GM21825 (cell line): ENCODE data around the gene SYVN1.
"Not testable (repeated sequence)": the region's sequence is repeated elsewhere in the genome, so short reads cannot be mapped to it uniquely, and the experiment has no call there.

Experiments
- ATAC-seq: cut with Tn5 transposase; IDR thresholded peaks from one replicate; pipeline ENCODE4 v1.9.1; 2021; ENCODE audit warnings: mild to moderate bottlenecking, moderate library complexity; ENCODE audit not compliant: unreplicated experiment

Gene SYVN1

DNA sequence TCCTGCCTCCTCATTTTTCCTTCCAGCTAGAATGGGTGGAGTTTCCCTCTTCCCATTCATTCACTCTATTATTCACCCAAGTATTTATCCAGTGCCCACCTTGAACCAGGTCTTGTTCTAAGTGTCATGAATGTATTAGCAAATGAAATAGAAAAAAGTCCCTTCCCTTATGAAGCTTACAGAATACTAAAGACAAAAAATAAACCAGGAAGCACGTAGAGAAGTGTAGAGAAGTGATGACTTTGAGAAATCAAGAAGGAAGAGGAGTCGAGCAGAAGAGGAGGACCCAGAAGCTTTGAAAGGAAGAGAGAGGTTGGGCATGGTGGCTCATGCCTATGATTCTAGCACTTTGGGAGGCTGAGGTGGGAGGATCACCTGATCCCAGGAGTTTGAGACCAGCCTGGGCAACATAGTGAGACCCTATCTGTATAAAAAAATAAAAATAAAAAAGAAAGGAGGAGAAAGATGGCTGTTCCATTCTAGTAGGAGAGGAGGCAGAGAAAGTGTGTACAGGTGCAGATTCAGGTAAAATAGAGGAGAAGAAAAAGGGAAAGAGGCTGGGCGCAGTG is 17.1 kb upstream of the SYVN1 start:
- ATAC-seq, result no peak

DNA sequence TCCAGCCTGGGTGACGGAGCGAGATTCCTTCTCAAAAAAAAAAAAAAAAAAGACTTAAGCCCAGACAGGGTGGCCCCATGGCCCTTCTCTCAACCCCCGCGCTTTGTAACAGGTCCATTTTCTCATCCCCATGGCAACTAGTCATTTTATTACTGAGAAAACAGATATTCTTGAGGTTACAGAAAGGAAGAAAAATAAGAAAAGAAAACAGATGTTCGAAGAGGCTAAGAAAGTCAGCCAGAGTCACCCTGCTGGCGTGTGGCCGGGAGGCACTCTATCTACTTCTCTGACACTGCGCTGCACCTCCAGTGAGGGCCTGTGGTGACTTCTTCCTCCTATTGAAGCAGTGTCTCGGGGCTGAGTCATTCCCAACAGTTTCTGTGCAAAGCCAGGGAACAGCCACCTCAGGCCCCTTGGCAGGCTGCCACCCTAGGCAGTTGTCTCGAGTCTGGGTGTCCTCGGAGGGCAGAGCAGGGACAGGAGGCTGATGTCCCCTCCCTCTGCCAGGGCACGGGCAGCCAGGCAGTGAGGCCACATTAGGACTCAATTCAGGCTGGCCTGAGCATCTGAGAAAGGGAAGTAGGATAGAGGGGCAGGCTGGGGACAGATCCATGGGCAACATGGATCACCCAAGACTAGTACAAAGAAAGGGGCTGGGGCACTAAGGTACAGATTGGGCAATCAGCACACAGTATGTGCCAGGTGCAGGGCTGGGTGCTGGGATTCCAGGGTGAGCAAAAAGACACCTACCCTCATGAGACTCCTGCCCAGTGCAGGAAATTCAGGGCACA is 16.4 kb upstream of the SYVN1 start:
- ATAC-seq, result no peak

DNA sequence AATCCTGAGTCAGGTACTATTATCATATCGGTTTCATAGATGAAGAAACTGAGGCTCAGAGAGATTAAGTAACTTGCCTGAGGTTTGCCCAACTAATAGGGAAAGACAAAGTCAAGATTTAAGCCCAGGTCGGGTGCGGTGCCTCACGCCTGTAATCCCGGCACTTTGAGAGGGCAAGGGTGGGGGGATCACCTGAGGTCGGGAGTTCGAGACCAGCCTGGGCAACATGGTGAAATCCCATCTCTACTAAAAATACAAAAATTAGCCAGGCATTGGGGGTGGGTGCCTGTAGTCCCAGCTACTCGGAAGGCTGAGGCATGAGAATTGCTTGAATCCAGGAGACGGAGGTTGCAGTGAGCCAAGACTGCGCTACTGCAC is 15.8 kb upstream of the SYVN1 start:
- not testable (repeated sequence) for ATAC-seq

DNA sequence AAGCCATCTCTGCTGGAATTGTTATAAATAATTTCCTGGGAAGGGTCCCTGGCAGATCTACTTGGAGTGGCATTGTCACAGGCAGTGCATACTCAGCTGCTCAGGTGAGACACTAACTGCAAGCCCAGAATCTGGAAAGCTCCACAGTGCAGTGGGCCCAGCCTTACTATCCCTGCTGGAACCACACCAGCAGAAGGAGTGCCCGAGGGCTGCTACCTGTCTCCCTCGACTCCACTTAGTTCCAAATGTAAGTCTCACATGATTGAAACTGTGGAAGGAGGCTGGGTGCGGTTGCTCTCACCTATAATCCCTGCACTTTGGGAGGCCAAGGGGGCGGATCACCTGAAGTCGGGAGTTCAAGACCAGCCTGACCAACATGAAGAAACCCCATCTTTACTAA is 14.3 kb upstream of the SYVN1 start:
- ATAC-seq, result no peak

DNA sequence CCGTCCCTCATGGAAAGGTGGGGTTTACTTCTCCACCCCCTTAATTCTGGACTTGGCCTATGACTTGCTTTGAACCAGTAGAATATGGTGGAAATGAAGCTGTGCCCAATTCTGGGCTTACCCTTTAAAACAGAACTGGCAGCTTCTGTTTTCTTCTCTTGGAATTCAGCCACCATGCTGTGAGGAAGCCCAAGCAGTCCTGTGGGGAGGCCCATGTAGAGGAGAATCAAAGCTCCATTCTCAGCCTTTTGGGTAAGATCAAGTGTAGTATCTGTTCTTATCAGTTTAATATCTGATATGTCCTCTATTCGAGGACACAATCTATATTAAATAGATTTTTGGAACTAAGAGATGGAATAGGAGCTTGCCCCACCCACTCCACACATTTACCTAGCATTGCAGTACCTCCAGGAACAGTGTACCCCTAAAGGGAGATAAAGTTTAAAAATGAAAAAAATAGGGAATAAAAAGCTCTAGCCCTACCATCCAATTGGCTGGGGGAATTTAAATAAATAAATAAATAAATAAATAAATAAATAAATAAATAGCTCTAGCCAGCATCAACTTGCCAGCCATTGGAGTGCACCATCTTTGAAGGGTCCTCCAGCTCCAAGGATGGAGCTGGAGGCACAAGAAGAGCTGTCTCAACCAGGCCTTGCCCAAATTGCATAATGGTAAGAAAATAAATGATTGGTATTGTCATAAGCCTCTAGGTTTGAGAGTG is 13.2 kb upstream of the SYVN1 start:
- ATAC-seq, result no peak

DNA sequence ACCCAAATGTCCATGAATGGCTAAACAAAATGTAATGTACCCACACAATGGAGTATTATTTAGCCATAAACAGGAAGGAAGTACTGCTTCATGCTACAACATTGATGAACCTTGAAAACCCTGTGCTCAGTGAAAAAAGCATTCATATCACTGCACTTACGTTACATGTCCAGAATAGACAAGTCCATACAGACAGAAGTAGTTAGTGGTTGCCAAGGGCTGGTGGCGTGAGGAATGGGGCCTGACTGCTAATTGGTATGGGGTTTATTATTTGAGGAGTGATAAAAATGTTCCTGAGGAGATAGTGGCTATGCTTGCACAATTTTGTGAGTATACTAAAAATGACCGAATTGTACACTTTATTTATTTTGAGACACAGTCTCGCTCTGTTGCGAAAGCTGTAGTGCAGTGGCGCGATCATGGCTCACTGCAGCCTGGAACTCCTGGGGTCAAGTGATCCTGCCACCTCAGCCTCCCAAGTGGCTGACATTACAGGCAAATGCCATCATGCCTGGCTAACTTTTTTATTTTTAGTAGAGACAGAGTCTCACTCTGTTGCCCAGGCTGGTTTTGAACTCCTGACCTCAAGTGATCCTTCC is 7.7 kb upstream of the SYVN1 start:
- ATAC-seq, result no peak

DNA sequence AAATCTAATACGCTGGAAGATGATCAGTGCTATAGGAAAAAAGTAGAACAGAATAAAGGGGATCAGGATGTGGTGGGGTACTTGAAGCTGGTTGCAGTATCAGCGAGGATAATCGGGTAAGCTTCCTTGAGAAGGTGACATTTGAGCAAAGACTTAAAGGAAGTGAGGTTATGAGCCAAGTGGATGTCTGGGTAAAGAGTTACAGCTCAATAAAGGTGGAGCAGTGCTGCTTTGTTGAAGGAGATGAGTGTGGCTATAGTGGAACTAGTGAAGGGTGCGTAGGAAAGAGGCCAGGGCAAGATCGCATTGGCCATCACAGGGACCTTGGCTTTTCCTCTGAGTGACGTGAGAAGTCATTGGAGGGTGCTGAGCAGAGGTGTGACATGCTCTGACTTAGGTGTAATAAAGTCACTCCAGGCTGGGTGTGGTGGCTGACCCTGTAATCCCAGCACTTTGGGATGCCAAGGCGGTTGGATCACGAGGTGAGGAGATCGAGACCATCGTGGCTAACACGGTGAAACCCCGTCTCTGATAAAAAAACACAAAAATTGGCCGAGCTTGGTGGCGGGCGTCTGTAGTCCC is 2.3 kb upstream of the SYVN1 start:
- ATAC-seq, result no peak

DNA sequence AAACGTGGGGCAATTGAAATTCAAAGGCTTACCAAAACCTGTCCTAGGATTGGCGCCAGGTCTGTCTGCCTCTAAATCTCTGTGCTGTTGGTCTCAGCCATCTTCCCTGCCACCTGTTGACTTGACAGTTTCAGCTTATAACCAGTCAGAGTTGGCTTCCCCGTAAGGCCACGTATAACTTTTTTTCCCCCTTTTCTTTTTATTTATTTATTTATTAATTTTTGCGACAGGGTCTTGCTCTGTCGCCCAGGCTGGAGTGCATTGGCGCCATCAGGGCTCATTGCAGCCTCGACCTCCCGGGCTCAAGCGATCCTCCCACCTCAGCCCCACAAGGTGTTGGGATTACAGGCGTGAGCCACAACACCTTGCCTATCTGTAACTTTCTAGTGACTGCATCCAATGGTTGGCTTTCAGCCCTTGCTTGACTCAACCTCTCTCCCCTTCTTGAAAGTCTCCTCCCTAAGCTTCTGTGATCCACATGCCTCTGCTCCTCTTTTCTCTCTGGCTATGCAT is 1.4 kb upstream of the SYVN1 start:
- no peak for ATAC-seq

DNA sequence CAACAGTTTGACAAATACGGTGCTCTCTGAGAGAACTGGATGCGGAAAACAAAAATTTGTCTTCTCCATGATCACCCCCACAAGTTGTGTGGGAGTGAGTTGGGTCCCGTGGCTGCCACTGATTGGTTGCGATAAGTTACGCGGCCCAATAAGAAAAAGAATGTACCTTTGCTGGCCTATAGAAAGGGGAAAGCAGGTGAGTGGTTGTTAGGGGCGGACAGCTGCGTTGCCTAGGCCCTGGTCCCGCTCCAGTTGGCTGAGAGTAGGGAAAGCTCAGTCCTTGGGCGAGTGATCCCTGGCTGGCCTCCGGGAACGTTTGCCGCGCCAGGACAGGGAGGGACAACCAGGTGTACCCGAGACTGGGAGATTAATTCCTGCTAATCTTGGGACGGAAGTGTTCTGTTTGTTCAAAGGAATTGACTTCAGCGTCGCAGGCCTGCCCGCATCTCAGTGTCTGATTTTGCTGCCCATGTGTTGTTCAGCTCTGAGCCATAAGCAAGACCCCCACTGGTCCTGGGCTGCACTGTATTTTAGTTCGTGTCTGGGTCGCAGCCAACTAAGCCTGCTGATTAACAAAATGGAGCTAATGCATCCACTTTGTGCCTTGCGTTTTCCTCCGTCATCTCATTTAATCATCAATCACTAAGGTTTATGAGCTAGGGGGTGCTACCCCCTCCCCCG is 773 bp upstream of the SYVN1 start:
- peak; percentile 46 for ATAC-seq

DNA sequence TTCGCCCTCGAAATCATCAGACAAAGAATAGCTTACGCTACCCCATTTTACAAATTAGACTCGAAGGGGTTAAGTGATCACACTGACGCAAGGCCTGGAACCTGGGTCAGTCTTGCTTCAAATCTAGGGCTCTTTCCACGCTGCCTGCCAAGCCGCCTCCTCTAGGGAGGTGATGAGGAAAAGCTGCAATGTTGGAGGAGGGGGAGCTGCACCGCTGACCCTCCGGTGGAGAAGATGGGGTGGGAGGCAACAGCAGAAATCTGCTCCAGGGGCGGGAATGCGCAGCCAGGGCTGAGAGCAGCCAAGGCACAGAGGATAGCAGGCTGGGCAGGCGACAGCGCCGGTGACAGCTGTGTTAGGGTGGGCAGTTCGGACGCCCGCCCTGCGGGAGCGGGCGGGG is 595 bp downstream of the SYVN1 start:
- no peak for ATAC-seq

DNA sequence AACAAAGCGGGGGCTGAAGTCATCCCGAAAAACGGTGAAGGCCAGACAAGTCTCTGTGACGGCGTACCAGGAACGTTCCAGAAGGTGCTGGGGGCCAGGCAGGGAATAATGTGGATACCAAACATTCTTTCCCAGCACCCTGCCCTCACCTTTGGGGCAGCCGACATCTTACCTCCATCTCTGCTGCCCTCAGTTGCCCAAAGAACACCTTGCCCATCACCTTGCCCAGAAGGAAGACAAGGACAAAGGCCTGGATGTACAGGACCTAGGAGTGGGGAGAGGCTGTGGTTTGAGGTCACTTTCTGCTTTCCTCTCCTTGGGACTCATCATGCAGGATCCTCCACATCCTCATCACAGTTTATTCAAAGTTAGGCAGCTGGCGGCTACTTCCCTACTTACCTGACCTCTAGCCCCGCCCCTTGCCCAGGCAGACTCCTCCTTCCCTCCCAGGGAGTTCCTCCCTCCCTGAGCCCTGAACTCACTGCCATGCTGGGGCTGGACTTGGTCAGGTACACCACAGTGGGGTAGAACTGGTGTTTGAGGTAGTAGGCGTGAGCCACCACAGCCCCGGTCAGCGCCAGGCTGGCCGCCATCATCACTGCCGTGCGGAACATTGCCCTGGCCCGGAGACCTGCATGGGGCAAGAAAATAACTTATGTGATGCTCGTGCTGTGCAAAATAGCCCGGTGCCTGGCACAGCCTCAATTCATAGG is 1.2 kb downstream of the SYVN1 start:
- no peak for ATAC-seq

DNA sequence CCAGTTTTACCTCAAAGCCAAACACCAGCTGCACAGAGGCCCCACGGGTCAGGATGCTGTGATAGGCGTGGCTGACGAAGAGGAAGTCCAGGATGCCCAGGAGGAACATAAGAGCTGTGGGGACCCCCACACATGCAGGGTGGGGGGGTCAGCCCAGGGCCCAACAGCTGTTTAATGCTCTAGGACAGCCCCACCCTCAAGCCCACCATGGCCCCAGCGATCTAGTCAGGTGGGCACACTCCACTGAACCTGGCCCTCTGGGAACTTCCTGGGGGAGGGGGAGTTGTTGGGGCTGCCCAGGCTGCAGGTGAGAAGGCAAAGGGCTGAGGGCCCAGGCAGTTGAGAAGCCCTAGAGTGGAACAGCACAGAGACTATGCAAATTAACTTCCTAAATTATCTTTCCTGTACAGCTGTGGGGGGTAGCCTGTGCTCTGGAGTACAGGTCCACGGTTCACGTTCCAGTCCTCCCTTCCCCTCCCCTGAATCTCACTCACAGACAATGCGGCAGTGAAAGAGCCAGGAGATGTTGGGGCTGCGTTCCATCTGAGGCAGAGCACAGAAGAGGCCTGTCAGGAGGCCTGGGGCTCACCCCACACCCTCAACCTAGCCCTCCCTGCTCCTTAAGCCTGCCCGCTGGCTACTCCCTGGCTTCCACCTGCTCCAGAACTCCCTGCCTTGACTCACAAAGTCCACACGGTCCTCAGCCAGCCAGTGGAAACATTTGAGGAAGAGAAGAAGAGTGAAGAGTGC is 1.9 kb downstream of the SYVN1 start:
- peak; percentile 35 for ATAC-seq

DNA sequence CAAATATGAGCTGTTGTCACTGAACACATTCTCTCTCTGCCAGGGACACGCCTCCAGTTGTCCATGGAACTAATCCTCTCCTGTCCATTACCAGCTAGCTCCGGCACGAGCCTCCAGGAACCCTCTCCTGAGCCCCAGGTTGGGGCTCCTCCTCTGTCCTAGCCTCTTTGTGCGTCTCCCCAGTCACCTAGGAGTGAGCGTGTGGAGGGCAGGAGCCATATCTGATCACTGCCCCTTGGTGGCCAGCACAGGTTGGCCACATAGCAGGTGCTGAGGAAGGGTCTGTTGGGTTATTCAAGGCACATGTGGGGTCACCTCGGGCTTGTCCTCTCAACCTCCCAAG is 2.5 kb downstream of the SYVN1 start:
- ATAC-seq, result no peak

DNA sequence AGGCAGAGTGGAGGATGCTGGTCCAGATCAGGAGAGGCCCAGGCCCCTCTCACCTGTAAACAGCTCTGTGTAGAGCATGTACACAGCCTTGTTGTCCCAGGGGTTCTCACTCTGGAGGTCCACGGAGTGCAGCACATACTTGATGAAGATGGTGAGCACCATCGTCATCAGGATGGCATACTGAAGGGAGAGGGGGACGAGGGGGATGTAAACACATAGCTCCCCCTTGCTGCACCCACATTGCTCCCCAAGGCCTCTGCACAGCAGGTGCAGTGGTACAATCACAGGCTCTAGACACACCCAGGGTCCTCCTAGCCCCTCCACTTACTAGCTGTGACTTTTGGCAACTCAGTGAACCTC is 2.9 kb downstream of the SYVN1 start:
- no peak for ATAC-seq

DNA sequence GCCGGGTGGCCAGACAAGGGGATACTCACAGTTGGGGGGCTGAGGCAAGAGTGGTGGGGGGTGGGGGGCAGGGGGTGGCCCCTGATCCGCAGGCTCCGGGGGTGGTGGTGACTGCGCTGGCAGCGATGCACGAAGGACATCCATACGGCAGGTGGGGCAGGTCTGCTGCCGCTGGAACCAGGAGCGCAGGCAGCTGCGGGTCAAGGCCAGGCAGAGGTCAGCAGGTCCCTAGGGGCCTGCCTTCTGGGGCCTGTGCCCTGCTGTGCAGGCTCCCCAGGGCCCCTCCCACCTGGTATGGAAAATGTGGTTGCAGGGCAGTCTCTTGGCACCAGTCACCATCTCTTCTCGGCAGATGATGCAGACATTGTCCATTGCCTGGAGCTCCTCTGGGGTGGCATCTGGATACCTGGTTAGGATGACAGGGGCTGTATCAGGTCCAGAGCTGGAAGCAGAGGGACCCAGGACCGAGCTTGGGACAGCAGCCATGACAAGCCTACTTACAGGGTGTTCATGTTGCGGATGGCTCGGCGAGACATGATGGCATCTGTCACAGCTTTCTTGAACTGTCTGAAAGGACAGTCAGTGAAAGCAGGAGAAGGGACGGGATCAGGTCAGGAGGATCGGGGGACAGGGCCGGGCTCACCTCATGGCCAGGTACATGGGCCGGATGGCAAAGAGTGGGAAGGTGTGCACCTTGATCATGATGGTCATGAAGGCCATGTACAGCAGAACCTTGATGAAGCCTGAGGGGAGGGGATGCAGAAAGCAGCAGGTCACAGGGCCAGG is 3.5 kb downstream of the SYVN1 start:
- ATAC-seq, result no peak

DNA sequence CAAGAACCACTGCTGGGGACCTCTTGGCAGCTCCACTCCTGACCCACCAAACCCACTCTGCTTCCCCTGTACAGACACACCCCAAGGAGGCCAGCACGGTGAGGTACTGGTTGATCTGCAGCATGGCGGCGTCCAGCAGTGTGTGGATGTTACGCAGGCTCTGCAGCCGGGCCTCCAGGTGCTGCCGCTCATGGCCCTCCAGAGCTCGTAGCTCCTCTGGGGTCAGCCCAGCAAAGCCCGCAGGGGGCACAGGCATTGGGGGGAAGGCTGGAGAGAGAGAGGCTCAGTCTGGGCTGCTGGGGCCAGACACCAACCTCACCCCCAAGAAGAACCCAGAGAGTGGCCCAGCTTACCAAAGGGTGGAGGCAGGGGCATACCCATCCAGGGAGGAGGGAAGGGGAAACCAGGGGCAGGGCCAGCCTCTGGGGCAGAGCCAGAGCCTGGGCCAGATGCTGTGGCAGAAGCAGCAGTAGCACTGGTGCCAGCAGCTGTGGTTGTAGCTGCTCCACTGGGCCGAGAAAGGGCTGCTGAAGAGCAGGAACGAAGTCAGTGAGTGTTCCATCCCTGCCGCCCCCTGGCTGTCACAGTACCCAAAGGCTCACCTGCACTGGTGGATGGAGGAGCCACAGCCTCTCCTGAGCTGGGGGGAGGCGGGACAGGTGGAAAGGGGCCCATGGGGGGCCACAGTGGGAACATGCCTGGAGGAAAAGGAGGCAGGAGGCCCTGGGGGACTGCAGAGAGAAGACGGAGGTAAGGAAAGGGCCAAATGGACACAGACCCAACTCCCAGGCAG is 4.5 kb downstream of the SYVN1 start:
- ATAC-seq, result no peak

DNA sequence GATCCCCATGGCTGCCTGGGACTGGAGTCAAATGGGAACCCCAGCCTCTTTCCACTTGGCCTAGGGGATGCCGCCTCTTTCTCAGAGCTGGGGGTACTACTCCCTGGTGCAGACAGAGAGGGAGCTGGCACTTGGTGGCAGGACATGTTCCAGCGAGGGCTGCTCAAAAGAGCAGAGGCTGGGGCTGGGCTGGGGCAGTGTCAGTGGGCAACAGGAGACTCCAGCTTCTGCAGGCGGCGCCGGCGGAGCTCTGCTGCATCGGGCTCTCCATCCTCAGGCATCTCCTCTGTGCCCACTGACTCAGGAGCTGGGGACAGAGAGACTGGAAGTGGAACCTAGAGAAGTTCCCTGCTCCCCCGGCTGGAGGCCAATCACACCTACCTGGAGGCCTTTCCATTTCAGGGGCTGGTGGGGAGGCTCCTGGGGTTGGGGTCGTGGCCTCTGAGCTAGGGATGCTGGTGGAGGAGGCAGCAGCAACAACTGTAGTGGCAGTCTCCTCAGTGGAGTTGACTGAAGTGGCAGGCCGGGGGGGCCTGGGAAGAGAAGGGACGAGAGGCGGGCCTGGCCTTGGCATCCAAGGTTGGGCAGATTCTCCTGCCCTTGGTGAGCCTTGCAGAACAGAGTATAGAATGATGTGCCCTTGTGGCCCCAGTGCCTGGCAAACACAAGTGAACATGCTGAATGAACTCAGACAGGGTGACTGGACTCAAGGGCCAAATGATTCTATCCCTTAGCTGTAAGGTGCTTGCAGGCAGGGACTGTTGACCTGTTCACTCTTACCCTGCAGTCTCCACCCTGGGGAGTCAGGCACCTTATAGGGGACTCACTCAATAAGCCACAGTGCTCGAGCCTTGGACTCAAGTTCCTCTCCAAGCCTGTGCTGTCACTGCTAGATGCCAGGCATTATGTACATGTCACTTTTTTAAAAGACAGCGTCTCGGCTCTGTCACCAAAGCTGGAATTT is 5.9 kb downstream of the SYVN1 start:
- ATAC-seq, result no peak
